Right lobe of liver (tissue), 4 donors: ENCODE results near the gene TSKU.

Experiments
- POLR2A ChIP-seq: fragments of 450-650 bp; IDR thresholded peaks from one replicate; pipeline ENCODE4 v1.6.1; 2017; ENCODE audit warnings: antibody characterized with exemption, mild to moderate bottlenecking
- TF ChIP-seq, protein P1 (sequence below), 4 donors: fragments of 200-600 bp in 3 of 4; fragments of 450-650 bp in 1 of 4; IDR thresholded peaks; one replicate each; pipeline versions ENCODE4 v1.5.1 to v1.8.0; 2016 to 2022; ENCODE audit warnings: antibody characterized with exemption in 4 of 4, mild to moderate bottlenecking in 2 of 4
- donor health status: DM: no; HTN: no; CAD: no.
- donor health status: DM: no; HTN: no; CAD: no.
- donor health status: DM: no; HTN: yes; CAD: no.

DNA sequence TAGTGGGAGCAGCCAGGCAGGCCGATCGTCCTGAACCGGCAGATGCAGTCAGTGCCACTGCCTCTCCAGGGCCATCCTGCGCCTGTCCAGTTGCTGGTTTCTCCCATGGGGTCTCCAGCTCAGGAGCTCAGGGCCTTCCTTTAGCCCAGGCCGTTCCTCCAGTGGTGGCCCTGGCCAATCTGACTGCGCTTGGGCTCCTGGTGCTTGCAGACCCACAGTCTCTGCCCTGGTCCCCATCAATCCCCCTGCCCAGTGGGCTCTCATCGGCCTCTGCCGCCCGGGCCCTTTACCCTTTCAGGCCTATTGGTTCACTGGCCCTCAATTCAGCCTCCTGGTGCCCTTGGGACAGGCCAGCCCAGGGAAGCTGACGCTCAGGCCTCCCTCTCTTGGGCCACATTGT lies 29.2 kb upstream of the TSKU start:
- TF ChIP-seq, protein P1, sequence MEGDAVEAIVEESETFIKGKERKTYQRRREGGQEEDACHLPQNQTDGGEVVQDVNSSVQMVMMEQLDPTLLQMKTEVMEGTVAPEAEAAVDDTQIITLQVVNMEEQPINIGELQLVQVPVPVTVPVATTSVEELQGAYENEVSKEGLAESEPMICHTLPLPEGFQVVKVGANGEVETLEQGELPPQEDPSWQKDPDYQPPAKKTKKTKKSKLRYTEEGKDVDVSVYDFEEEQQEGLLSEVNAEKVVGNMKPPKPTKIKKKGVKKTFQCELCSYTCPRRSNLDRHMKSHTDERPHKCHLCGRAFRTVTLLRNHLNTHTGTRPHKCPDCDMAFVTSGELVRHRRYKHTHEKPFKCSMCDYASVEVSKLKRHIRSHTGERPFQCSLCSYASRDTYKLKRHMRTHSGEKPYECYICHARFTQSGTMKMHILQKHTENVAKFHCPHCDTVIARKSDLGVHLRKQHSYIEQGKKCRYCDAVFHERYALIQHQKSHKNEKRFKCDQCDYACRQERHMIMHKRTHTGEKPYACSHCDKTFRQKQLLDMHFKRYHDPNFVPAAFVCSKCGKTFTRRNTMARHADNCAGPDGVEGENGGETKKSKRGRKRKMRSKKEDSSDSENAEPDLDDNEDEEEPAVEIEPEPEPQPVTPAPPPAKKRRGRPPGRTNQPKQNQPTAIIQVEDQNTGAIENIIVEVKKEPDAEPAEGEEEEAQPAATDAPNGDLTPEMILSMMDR (IDR thresholded peaks at IDR 0.05), result no peak
- no peak for TF ChIP-seq POLR2A
